Measurements from ENCODE around the gene EIF3A.

DNA sequence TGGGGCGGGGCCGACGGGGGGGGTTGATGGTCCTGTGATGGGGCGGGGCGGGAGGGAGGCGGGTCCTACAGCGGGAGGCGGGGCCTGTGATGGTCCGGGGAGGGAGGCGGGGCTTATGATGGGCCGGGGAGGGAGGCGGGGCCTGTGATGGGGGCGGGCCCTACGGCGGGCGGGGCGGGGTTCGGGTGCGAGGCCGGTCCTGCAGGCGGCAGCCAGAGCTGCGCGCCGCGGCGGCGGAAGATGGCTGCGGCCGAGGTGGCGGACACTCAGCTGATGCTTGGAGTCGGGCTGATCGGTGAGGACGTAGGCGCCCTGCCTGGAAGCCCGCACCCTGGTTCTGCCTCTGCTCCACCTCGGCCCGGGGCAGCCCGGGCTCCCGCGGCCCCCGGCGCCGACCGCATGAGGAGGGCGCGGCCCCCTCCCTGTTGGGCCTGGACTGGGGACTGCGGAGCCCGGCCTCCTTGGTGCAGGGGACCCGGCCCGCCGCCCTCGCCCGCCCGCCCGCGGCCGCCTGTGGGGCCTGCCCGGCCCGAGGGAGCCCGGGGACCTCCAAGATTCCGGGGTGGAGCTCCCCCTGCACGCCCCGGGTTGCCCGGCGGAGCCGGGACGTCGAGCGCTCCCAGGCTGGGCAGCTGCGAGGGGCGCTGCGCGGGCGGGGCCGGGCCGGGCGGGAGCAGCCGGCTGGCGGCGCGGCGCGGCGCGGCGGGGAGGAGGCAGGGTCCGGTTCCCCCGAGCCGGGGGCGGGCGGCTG lies 23.5 kb upstream of the EIF3A start, which contains the start of gene DENND10:
- TF ChIP-seq, protein P1, sequence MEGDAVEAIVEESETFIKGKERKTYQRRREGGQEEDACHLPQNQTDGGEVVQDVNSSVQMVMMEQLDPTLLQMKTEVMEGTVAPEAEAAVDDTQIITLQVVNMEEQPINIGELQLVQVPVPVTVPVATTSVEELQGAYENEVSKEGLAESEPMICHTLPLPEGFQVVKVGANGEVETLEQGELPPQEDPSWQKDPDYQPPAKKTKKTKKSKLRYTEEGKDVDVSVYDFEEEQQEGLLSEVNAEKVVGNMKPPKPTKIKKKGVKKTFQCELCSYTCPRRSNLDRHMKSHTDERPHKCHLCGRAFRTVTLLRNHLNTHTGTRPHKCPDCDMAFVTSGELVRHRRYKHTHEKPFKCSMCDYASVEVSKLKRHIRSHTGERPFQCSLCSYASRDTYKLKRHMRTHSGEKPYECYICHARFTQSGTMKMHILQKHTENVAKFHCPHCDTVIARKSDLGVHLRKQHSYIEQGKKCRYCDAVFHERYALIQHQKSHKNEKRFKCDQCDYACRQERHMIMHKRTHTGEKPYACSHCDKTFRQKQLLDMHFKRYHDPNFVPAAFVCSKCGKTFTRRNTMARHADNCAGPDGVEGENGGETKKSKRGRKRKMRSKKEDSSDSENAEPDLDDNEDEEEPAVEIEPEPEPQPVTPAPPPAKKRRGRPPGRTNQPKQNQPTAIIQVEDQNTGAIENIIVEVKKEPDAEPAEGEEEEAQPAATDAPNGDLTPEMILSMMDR (IDR thresholded peaks at IDR 0.05; ENCODE audit: insufficient read depth, low read length, poor library complexity, severe bottlenecking), result no peak
- TF ChIP-seq EZH2phosphoT487 (conservative IDR thresholded peaks at IDR 0.05; ENCODE audit: low read length), result no peak
